IPS-18c (cell line): ENCODE results near the gene EDEM2.
"Not testable (repeated sequence)": the region's sequence is repeated elsewhere in the genome, so short reads cannot be mapped to it uniquely, and the experiment has no call there.

Source experiments
- H3K4me3 ChIP-seq: 2 replicates; pipeline ENCODE4 v1.7.0; 2013; ENCODE audit warnings: low read depth, mild to moderate bottlenecking, low read length, moderate library complexity; ENCODE audit not compliant: insufficient read depth
- H3K9me3 ChIP-seq: one replicate; pipeline ENCODE4 v1.6.1; 2013; ENCODE audit warnings: mild to moderate bottlenecking, low read length, moderate library complexity; ENCODE audit not compliant: control insufficient read depth, insufficient read depth

Gene EDEM2

DNA sequence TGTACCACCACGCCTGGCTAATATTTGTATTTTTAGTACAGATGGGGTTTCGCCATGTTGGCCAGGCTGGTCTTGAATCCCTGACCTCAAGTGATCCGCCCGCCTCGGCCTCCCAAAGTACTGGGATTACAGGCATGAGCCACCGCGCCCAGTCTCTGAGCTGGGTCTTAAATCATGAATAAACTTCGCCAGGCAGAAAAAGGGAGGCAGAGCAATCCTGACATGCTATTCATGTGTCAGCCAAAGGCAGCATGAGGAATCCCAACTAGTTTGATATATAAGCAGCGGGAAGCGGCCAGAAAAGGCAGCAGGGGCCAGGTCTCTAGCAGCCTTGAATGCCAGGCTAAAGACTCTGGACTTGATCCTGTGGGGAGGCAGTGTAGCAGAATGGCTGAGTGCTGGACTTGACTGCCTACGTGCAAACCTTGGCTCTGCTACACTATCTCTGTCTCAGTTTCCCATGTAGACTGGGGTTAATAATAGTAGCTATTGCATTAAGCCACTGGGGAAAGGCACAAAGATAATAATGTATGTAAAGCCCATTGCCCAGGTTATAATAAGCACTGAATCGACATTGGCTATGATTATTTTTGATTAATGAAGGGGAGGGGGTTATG is 26.5 kb upstream of the EDEM2 start:
- H3K4me3 ChIP-seq: no peak overlapping the region

GRCh38 chr20:35172434-35172806 is 25.3 kb upstream of the EDEM2 start:
- peak overlapping the region; percentile 57 for H3K4me3 ChIP-seq
- H3K9me3 ChIP-seq: no peaks in the 10 kb centered on the region

More for the DNA sequence above, 26.5 kb upstream of the EDEM2 start:
- no peaks in the 10 kb centered on the region for H3K9me3 ChIP-seq

DNA sequence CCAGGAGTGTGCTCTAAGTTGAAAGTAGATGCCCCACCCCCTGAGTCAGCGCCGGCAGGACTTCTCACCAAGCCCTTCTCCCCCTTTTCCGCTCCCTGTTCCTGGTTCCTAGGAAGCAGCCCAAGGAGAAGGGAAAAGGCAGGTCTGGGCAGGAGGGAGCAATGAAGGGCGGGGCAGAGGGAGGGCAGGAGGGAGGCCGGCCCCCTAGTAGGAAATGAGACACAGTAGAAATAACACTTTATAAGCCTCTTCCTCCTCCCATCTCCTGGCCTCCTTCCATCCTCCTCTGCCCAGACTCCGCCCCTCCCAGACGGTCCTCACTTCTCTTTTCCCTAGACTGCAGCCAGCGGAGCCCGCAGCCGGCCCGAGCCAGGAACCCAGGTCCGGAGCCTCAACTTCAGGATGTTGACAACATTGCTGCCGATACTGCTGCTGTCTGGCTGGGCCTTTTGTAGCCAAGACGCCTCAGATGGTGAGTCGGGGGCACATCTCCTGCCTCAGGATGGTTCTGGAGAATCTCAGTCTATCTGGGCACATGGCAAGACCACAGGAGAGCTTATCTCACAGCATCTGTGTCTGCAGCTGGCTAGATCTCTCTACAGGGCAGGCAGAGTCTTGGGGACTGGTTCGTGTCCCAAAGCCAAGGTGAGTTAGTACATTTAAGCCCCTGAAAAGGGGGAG is 24.8 kb upstream of the EDEM2 start, which contains the start of gene PROCR:
Gene PROCR, plus strand, starts transcription at position 320 of the 681 bp plus-strand sequence. Its CDS starts 83 bp downstream, at position 403.
- Histone ChIP-seq H3K9me3 (no peaks in the 10 kb centered on the region), H3K4me3 (peak within 1 kb of the TSS; percentile 57)

DNA sequence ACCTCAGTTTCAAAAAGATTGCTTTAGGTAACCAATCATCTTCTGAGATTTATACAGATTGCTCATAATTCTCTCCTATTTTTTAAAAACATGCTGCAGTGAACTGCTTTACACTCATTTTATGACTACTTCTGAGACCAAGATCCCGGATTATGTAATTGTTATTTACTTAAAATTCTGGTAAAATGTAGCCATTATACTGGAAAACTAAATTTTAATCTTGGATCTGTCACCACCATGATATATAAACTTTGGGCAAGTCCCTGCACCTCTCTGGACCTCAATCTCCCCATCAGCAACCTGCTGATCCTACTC is 24.3 kb upstream of the EDEM2 start:
- Histone ChIP-seq H3K9me3 (no peaks in the 10 kb centered on the region), H3K4me3 (peak overlapping the region; percentile 57; the same call in 1 of the 2 replicates)

DNA sequence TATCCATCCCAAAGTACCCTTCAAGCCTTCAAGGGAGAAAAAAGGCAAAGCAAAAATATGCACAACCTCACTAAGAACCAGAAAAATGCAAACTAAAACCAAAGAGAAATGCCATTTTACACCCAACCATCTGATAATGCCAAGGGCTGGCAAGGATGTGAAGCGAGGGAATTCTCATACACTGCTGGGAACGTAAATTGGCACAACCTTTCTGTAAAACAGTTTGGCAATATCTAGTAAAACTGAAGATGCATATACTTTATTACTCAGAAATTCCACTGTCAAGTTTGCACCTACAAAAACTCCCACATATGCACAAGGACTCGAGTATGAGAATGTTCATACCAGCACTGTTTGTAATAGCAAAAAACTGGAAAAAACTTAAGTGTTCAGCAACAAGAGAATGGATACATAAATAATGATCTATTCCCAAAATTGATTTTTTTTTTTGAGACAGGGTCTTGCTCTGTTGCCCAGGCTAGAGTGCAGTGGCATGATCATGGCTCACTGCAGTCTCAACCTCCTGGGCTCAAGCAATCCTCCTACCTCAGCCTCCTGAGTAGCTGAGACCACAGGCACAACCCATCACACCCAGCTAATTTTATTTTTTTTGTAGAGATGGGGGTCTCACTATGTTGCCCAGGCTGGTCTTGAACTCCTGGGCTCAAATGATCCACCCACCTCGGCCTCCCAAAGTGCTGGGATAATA is 21.7 kb upstream of the EDEM2 start:
- not testable (repeated sequence) for H3K9me3 ChIP-seq, H3K4me3 ChIP-seq

- H3K9me3 ChIP-seq: no peaks in the 10 kb centered on the region
- H3K4me3 ChIP-seq: no peak overlapping the region
Measured at GRCh38 chr20:35167787-35168186, 20.7 kb upstream of the EDEM2 start.

DNA sequence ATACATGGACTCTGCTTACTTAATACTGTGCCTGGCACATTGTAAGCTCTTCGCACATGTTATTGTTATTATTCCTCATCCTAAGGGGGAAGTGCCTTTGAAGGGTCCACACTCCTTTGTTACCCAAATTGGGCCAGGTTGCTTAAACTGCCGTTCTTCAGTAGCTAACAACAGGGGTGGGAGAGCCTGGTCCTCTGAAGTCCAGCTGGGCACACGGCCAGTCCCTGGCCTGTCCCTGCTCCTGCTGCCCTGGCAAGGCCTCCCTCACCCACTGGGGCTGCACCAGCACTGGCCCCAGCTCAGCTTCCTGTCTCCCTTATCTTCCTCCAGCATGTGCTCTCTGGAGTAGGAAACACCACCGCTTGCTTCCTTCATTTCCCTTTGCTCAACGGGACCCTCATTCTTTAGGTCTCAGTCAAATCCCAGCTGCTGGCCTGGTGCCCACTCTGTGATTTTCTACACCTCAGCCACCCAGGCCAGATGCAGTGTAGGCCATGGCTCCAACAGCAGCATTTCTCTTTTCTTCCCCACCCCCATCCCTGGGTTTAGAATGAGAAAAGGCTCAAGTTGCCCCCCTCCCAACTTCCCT is 19.2 kb upstream of the EDEM2 start:
- no peaks in the 10 kb centered on the region for H3K9me3 ChIP-seq
- no peak overlapping the region for H3K4me3 ChIP-seq

- Histone ChIP-seq H3K4me3 (no peak overlapping the region), H3K9me3 (no peaks in the 10 kb centered on the region)
Measured at GRCh38 chr20:35165221-35166185, 18.4 kb upstream of the EDEM2 start.

- H3K4me3 ChIP-seq, H3K9me3 ChIP-seq: not testable (repeated sequence)
Measured at GRCh38 chr20:35164531-35164930, 17.4 kb upstream of the EDEM2 start.

DNA sequence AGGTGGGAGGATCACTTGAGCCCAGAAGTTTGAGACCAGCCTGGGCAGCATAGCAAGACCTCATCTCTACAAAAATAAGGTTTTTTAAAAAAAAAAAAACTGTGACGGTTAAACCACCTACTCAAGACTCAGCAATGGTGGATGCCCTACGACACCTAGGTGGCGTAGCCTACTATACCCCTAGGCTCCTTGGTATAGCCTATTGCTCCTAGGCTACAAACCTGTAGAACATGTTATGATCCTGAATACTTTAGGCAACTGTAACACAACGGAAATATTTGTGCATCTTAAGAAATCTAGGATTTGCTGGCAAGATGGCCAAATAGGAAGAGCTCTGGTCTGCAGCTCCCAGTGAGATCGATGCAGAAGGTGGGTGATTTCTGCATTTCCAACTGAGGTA is 13.2 kb upstream of the EDEM2 start:
- not testable (repeated sequence) for H3K4me3 ChIP-seq, H3K9me3 ChIP-seq

GRCh38 chr20:35156978-35157377 is 9.8 kb upstream of the EDEM2 start:
- no peaks in the 10 kb centered on the region for H3K9me3 ChIP-seq
- no peak overlapping the region for H3K4me3 ChIP-seq

DNA sequence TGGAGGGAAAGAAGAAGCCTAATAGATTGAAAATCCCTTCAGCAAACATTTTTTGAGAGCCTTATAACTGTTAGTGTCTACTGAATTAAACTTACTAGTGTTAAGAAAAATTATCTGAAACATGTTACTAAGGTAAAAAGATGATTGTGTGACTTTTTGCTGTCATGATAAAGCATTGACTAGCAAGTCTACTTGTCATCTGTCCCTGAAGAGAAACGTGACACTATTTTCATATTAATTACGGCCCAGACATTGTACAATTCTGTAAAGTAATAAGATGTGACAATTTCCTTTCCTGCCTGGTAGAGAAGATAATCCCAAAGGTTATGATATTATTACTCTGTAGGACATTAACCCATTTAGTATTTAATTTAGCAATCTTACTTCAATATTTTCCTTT is 8.8 kb upstream of the EDEM2 start:
- Histone ChIP-seq H3K9me3 (peaks cover 3% of the 10 kb centered on the region), H3K4me3 (no peak overlapping the region)

DNA sequence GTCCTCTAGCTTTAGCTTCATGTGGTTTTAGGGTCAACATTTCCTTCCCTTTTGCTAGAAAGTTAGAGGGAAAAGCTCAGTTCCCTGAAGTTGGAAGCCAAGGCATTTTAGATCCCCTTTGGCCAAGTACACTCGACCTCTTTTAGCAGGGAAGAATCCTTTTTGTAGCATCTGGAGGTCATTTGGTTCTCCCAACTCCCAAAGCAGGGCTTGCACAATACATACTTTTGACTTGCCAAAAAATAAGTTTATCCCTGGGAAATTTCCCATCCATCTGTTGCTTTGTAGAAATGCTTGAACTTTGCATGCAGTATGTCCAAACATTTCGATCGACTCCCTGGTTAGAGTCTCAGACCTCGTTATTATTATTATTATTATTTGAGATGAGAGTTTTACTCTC is 4.6 kb upstream of the EDEM2 start:
- H3K4me3 ChIP-seq: no peak overlapping the region
- peaks cover 3% of the 10 kb centered on the region for H3K9me3 ChIP-seq

DNA sequence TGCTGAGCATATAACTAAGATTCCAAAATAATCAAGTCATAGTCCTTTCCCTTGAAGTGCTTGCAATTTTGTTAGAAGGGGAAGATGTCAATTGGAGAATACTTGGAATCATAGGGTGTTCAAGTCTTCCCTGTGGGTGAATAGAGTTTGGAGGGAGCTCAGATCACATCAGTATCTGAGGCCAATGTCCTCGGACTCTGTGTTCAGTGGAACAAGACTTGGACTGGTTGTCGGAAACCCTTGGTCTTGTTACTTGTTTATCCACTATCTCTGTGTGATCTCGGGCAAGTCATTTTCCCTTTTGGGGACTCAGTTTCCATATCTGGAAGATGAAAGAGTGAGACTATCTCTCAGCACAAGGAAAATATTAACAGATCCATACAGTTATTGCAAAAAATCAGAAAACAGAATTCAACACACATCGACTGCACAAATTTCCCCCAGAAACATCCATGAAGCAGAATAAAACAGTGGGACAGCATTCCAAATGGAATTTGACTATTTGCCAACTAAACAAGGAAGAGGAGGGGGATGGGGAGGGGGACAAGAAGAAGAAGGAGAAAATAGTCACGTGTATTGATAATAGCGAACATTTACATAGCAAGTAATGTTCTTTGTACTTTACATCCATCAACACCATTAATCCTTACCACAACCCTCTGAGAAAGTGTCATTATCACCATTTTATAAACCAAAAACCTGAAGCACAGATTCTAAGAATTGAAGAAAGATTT is 3.9 kb upstream of the EDEM2 start:
- no peak overlapping the region for H3K4me3 ChIP-seq
- peaks cover 3% of the 10 kb centered on the region for H3K9me3 ChIP-seq

GRCh38 chr20:35147575-35148071 is 487 bp upstream of the EDEM2 start:
- not testable (repeated sequence) for H3K9me3 ChIP-seq
- H3K4me3 ChIP-seq: peak overlapping the region; percentile 97; the same call in 1 of the 2 replicates

- Histone ChIP-seq H3K4me3 (peak overlapping the region; percentile 97), H3K9me3 (peaks cover under 1% of the 10 kb centered on the region)
Measured at GRCh38 chr20:35146299-35146919, 727 bp downstream of the EDEM2 start.
